GM18508 (cell line): ENCODE data around the gene EIPR1.

Experiments
- ATAC-seq: cut with Tn5 transposase; IDR thresholded peaks from one replicate; pipeline ENCODE4 v1.9.1; 2021; ENCODE audit warnings: moderate number of reproducible peaks; ENCODE audit not compliant: insufficient read depth, unreplicated experiment

The EIPR1 gene

GRCh38 chr2:3144856-3145255 lies 232.8 kb downstream of the EIPR1 start:
- ATAC-seq, result no peak

- no peak for ATAC-seq
Measured at GRCh38 chr2:3143602-3144001, 234.0 kb downstream of the EIPR1 start.

GRCh38 chr2:3142961-3143571 lies 234.6 kb downstream of the EIPR1 start:
- no peak for ATAC-seq

DNA sequence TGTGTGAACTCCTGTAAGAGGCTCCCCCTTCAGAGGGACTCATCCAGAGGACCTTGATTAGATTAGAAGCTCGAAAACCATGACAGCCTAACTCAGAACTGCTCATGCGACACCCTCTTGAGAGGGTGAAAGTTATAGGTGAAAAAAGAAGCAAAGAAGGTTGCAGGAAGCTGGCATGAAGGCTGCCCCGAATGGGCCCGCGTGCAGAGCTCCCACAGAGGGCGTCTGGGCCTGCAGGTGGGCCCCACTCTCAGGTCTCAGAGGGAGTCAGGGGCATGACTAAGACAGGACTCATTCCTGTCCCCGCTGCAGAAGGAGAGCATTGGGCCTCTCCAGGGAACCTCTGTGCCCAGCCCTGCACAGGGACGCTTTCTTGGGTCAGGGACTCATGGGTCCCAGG lies 235.4 kb downstream of the EIPR1 start:
- ATAC-seq, result no peak

DNA sequence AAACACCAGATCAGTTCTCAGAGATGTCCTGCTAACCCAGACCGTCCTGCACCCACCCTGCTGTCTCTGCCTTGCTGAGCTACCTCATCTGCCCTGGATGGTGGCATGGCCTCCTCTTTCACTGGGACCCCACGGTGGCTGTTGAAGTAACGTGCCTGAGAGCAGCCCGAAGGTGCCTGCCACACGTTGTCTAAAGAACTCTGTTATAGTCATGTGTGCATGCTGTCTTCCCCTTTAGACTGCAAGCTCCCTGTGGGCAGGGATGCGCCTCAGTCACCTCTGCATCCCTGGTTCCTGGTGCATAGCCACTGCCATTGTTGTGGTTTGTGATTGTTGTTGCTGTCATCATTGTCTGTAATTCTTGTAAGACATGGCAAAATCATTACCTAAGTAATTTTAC lies 235.9 kb downstream of the EIPR1 start:
- no peak for ATAC-seq

GRCh38 chr2:3139906-3140305 lies 237.7 kb downstream of the EIPR1 start:
- no peak for ATAC-seq
